ENCODE results near the gene GPR78.

- TF ChIP-seq CTCF (IDR thresholded peaks at IDR 0.05) = no peak
- no peak for TF ChIP-seq POLR2A (IDR thresholded peaks at IDR 0.05)
- no peak for TF ChIP-seq POLR2AphosphoS5 (IDR thresholded peaks at IDR 0.05)
Measured at GRCh38 chr4:8612646-8613045, 32.5 kb downstream of the GPR78 start.

Data from prostate gland (tissue), 2 donors.